ENCODE data around the gene DIMT1. TPM values are rescaled to one million over a fixed set of nuclear protein-coding genes. Genes with fewer than 3 reads are reported as not detected.

DIMT1 gene
- total and polyA plus RNA-seq, 2 of the 8 experiments (the other 6 are each of a cell fraction or from before 2014, with no cell fraction given): 19.3 to 42.1 TPM

DNA sequence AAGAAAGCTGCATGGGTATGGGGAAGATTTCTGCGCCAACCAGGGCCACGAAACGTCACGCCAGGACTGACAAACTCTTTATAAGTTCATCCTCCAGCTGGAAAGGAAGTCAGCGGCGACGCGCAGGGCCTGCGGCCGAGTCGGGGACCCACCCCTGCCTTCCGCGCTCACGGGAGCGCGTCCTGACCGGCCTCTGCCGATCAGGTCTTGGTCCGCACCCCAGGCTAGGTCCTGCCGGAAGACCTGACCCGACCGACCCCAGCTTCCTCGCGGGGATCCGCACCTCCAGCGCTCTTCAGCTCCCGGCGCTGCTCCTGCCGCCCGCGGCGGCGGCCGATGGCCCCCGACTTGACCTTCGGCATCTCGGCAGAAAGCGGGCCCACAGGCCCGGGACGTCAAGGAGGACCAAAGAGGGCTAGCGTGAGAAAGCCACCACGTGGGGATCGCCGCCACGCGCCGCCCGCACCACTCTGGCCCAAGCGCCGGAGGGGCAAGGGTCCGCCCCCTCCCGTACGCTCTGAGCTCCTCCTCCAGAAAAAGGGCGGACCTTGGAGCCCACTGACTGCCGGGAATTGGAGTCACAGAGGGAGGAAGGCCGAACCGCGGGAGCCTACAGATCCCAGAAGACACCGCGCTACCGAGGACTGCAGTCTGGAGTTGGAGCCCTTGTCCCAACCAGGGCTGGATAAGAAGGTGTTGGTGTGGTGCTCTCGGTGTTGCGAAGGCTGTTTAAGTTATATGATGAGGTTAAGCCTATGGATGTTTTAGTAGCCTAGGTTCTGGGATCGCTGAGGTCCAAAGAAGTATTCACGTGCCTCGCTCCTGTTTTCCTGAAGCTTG is at the start of gene DIMT1 (continued):
- peak; percentile 93 to 96 for TF ChIP-seq POLR2A (IDR thresholded peaks at IDR 0.05; ENCODE audit: control extremely low read depth in 1 of 2, low read depth in 2 of 2, low read length in 2 of 2)
- TF ChIP-seq TEAD4 (IDR thresholded peaks at IDR 0.05; ENCODE audit: low read depth, low read length): no peak
- no peak for TF ChIP-seq GTF2F1 (IDR thresholded peaks at IDR 0.05; ENCODE audit: borderline replicate concordance, low read depth, low read length)
- TF ChIP-seq MAFK (IDR thresholded peaks at IDR 0.05; ENCODE audit: low read depth, low read length): no peak
- no peak for TF ChIP-seq RXRA (IDR thresholded peaks at IDR 0.05; ENCODE audit: insufficient read depth, low read depth, low read length)
- no peak for TF ChIP-seq ATF2 (IDR thresholded peaks at IDR 0.05; ENCODE audit: low read length)
- peak; percentile 62; the same call in 1 of the 2 replicates for TF ChIP-seq EGR1 (IDR thresholded peaks at IDR 0.05; ENCODE audit: borderline replicate concordance, low read depth, low read length)
- TF ChIP-seq, protein P1, sequence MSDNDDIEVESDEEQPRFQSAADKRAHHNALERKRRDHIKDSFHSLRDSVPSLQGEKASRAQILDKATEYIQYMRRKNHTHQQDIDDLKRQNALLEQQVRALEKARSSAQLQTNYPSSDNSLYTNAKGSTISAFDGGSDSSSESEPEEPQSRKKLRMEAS (IDR thresholded peaks at IDR 0.05): peak; percentile 92
- TF ChIP-seq HDAC6 (IDR thresholded peaks at IDR 0.05; ENCODE audit: low read depth, low read length): no peak
- TF ChIP-seq SP4 (IDR thresholded peaks at IDR 0.05; ENCODE audit: low read length): no peak
